ENCODE results near the gene GDF9.

DNA sequence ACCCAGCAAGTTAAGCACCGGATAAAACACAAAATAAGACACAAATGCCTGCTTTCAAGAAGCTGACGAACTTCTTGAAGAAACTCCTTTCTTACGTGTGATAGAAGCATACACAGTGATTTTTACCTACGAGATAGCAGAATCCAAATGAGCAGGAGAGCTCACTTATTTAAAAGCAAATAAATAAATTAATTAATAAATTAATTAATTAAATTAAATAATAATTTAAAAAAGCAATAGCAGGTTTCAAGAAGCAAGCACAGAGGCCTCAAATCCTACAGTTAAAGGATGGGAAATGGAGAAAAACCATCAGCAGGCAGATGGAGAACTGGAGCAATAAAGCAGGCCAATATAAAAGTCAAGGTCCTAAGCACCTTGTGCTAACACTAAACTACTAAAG, 24.5 kb upstream of the GDF9 start:
- TF ChIP-seq, protein P1, sequence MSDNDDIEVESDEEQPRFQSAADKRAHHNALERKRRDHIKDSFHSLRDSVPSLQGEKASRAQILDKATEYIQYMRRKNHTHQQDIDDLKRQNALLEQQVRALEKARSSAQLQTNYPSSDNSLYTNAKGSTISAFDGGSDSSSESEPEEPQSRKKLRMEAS (CRISPR knock-in tag; IDR thresholded peaks at IDR 0.05) = no peak
- TF ChIP-seq, protein P2, sequence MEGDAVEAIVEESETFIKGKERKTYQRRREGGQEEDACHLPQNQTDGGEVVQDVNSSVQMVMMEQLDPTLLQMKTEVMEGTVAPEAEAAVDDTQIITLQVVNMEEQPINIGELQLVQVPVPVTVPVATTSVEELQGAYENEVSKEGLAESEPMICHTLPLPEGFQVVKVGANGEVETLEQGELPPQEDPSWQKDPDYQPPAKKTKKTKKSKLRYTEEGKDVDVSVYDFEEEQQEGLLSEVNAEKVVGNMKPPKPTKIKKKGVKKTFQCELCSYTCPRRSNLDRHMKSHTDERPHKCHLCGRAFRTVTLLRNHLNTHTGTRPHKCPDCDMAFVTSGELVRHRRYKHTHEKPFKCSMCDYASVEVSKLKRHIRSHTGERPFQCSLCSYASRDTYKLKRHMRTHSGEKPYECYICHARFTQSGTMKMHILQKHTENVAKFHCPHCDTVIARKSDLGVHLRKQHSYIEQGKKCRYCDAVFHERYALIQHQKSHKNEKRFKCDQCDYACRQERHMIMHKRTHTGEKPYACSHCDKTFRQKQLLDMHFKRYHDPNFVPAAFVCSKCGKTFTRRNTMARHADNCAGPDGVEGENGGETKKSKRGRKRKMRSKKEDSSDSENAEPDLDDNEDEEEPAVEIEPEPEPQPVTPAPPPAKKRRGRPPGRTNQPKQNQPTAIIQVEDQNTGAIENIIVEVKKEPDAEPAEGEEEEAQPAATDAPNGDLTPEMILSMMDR (IDR thresholded peaks at IDR 0.05) = no peak
- TF ChIP-seq, protein P3, sequence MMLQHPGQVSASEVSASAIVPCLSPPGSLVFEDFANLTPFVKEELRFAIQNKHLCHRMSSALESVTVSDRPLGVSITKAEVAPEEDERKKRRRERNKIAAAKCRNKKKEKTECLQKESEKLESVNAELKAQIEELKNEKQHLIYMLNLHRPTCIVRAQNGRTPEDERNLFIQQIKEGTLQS (CRISPR knock-in tag; conservative IDR thresholded peaks at IDR 0.05) = no peak
- TF ChIP-seq, protein P4, sequence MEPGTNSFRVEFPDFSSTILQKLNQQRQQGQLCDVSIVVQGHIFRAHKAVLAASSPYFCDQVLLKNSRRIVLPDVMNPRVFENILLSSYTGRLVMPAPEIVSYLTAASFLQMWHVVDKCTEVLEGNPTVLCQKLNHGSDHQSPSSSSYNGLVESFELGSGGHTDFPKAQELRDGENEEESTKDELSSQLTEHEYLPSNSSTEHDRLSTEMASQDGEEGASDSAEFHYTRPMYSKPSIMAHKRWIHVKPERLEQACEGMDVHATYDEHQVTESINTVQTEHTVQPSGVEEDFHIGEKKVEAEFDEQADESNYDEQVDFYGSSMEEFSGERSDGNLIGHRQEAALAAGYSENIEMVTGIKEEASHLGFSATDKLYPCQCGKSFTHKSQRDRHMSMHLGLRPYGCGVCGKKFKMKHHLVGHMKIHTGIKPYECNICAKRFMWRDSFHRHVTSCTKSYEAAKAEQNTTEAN (CRISPR knock-in tag; IDR thresholded peaks at IDR 0.05) = no peak
- TF ChIP-seq, protein P5, sequence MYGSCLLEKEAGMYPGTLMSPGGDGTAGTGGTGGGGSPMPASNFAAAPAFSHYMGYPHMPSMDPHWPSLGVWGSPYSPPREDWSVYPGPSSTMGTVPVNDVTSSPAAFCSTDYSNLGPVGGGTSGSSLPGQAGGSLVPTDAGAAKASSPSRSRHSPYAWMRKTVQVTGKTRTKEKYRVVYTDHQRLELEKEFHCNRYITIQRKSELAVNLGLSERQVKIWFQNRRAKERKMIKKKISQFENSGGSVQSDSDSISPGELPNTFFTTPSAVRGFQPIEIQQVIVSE (CRISPR knock-in tag; IDR thresholded peaks at IDR 0.05; ENCODE audit: borderline replicate concordance) = no peak
- no peak for TF ChIP-seq SMAD3 (CRISPR knock-in tag; IDR thresholded peaks at IDR 0.05; ENCODE audit: borderline replicate concordance)
- TF ChIP-seq, protein P6, sequence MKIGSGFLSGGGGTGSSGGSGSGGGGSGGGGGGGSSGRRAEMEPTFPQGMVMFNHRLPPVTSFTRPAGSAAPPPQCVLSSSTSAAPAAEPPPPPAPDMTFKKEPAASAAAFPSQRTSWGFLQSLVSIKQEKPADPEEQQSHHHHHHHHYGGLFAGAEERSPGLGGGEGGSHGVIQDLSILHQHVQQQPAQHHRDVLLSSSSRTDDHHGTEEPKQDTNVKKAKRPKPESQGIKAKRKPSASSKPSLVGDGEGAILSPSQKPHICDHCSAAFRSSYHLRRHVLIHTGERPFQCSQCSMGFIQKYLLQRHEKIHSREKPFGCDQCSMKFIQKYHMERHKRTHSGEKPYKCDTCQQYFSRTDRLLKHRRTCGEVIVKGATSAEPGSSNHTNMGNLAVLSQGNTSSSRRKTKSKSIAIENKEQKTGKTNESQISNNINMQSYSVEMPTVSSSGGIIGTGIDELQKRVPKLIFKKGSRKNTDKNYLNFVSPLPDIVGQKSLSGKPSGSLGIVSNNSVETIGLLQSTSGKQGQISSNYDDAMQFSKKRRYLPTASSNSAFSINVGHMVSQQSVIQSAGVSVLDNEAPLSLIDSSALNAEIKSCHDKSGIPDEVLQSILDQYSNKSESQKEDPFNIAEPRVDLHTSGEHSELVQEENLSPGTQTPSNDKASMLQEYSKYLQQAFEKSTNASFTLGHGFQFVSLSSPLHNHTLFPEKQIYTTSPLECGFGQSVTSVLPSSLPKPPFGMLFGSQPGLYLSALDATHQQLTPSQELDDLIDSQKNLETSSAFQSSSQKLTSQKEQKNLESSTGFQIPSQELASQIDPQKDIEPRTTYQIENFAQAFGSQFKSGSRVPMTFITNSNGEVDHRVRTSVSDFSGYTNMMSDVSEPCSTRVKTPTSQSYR (CRISPR knock-in tag; IDR thresholded peaks at IDR 0.05) = no peak
- TF ChIP-seq, protein P7, sequence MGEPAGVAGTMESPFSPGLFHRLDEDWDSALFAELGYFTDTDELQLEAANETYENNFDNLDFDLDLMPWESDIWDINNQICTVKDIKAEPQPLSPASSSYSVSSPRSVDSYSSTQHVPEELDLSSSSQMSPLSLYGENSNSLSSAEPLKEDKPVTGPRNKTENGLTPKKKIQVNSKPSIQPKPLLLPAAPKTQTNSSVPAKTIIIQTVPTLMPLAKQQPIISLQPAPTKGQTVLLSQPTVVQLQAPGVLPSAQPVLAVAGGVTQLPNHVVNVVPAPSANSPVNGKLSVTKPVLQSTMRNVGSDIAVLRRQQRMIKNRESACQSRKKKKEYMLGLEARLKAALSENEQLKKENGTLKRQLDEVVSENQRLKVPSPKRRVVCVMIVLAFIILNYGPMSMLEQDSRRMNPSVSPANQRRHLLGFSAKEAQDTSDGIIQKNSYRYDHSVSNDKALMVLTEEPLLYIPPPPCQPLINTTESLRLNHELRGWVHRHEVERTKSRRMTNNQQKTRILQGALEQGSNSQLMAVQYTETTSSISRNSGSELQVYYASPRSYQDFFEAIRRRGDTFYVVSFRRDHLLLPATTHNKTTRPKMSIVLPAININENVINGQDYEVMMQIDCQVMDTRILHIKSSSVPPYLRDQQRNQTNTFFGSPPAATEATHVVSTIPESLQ (CRISPR knock-in tag; IDR thresholded peaks at IDR 0.05) = no peak
- TF ChIP-seq MYBL2 (CRISPR knock-in tag; IDR thresholded peaks at IDR 0.05) = no peak
- no peak for TF ChIP-seq CREB1 (CRISPR knock-in tag; IDR thresholded peaks at IDR 0.05)
- TF ChIP-seq KAT7 (CRISPR knock-in tag; IDR thresholded peaks at IDR 0.05; ENCODE audit: borderline replicate concordance) = no peak
- TF ChIP-seq TP53 (CRISPR knock-in tag; IDR thresholded peaks at IDR 0.05) = no peak
